ENCODE results near the gene SPAG17.

Gene SPAG17

DNA sequence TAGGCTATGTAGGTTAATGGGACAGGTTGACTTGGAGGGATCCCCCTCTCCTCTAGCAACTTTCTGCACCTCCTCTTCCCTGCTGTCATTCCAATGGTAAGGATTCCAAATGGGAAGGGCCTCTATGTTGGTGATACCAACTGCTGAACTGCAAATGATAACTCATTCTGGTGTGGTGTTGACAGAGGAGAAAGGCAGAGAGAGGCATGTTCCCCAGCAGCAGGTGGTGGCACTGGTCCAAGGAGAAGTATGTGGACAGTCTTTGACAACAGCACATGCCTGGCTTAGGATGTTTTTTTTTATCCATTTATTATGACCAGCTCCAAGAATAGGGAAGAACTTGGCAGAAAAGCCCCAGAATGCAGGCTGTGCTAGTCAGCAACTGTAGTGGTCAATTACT, 19.6 kb upstream of the SPAG17 start (continued):
- TF ChIP-seq, protein P1, sequence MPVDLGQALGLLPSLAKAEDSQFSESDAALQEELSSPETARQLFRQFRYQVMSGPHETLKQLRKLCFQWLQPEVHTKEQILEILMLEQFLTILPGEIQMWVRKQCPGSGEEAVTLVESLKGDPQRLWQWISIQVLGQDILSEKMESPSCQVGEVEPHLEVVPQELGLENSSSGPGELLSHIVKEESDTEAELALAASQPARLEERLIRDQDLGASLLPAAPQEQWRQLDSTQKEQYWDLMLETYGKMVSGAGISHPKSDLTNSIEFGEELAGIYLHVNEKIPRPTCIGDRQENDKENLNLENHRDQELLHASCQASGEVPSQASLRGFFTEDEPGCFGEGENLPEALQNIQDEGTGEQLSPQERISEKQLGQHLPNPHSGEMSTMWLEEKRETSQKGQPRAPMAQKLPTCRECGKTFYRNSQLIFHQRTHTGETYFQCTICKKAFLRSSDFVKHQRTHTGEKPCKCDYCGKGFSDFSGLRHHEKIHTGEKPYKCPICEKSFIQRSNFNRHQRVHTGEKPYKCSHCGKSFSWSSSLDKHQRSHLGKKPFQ (tag by site-specific recombination; IDR thresholded peaks at IDR 0.05) = no peak
- TF ChIP-seq ZNF433 (tag by site-specific recombination; IDR thresholded peaks at IDR 0.05; ENCODE audit: low read depth) (no peak), ZNF292 (tag by site-specific recombination; IDR thresholded peaks at IDR 0.05; ENCODE audit: borderline replicate concordance, low read depth) (no peak)
- TF ChIP-seq, protein P2, sequence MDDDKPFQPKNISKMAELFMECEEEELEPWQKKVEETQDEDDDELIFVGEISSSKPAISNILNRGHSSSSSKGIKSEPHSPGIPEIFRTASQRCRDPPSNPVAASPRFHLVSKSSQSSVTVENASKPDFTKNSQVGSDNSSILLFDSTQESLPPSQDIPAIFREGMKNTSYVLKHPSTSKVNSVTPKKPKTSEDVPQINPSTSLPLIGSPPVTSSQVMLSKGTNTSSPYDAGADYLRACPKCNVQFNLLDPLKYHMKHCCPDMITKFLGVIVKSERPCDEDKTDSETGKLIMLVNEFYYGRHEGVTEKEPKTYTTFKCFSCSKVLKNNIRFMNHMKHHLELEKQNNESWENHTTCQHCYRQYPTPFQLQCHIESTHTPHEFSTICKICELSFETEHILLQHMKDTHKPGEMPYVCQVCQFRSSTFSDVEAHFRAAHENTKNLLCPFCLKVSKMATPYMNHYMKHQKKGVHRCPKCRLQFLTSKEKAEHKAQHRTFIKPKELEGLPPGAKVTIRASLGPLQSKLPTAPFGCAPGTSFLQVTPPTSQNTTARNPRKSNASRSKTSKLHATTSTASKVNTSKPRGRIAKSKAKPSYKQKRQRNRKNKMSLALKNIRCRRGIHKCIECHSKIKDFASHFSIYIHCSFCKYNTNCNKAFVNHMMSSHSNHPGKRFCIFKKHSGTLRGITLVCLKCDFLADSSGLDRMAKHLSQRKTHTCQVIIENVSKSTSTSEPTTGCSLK (tag by site-specific recombination; IDR thresholded peaks at IDR 0.05) = no peak

DNA sequence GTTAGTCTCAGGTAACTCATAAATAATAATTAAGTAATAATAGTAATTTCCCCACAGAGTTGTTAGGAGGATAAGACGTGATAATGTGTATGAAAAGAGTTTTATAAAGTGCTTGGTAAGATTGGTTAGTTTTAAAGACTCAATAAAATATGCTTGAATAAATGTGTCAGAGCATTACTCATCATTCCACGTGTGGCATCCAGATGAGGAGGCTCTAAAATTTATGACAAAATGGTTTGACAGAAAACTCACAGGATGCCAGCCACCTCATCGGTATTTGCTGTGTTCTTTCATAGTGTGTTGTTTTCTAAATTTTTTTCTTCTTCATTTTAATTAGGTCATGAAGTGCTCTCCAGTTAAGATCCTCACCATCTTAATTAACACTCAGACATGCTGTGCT, 19.1 kb upstream of the SPAG17 start:
- Histone ChIP-seq H3K4me1 (ENCODE audit: control insufficient read depth, insufficient read depth, low read length) (no peaks in the 10 kb centered on the region), H3K4me3 (ENCODE audit: low read depth, low read length) (no peak overlapping the region), H3K27ac (ENCODE audit: extremely low read depth, low read depth, low read length) (no peak overlapping the region), H3K36me3 (ENCODE audit: control insufficient read depth in 2 of 2, insufficient read depth in 1 of 2, low read length in 2 of 2) (no peaks in the 10 kb centered on the region), H3K9me3 (ENCODE audit: control insufficient read depth, insufficient read depth, low read depth, low read length) (no peaks in the 10 kb centered on the region)
- TF ChIP-seq, protein P3, sequence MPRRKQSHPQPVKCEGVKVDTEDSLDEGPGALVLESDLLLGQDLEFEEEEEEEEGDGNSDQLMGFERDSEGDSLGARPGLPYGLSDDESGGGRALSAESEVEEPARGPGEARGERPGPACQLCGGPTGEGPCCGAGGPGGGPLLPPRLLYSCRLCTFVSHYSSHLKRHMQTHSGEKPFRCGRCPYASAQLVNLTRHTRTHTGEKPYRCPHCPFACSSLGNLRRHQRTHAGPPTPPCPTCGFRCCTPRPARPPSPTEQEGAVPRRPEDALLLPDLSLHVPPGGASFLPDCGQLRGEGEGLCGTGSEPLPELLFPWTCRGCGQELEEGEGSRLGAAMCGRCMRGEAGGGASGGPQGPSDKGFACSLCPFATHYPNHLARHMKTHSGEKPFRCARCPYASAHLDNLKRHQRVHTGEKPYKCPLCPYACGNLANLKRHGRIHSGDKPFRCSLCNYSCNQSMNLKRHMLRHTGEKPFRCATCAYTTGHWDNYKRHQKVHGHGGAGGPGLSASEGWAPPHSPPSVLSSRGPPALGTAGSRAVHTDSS (tag by site-specific recombination; IDR thresholded peaks at IDR 0.05) = no peak
- TF ChIP-seq ZNF274 (IDR thresholded peaks at IDR 0.05; ENCODE audit: low read length) = no peak
- TF ChIP-seq ZNF274 (tag by site-specific recombination; IDR thresholded peaks at IDR 0.05; ENCODE audit: borderline replicate concordance) = no peak
- no peak for TF ChIP-seq ZSCAN30 (tag by site-specific recombination; IDR thresholded peaks at IDR 0.05)
- TF ChIP-seq ZNF791 (tag by site-specific recombination; IDR thresholded peaks at IDR 0.05) = no peak
- TF ChIP-seq ZNF175 (tag by site-specific recombination; IDR thresholded peaks at IDR 0.05) = no peak
- no peak for TF ChIP-seq ZIC2 (tag by site-specific recombination; IDR thresholded peaks at IDR 0.05)
- TF ChIP-seq SP7 (tag by site-specific recombination; IDR thresholded peaks at IDR 0.05) = no peak
- no peak for TF ChIP-seq ZNF202 (tag by site-specific recombination; IDR thresholded peaks at IDR 0.05; ENCODE audit: borderline replicate concordance)
- TF ChIP-seq ZNF501 (tag by site-specific recombination; IDR thresholded peaks at IDR 0.05) = no peak
- TF ChIP-seq KLF8 (tag by site-specific recombination; IDR thresholded peaks at IDR 0.05) = no peak
- no peak for TF ChIP-seq ZNF624 (tag by site-specific recombination; IDR thresholded peaks at IDR 0.05)
- CTCF ChIA-PET = no interaction called here
- POLR2A ChIA-PET = no interaction called here

DNA sequence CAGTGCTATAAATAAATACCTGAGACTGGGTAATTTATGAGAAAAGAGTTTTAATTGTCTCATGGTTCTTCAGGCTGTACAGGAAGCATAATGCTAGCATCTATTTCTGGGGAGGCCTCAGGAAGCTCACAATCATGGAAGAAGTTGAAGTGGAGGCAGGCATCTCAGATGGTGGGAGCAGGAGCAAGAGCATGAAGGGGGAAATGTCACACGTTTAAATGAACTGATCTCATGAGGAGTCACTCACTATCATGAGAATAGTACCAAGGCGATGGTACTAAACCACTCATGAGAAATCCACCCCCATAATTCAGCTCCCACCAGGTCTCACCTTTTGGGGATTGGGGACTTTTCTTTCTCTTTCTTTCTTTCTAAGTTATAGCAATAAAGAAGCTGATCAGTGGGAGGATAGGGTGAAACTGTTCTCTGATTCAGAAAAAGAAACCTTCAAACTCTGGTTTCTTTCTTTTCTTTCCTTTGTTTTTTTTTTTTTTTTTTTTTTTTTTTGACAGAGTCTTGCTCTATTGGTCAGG, 17.1 kb upstream of the SPAG17 start:
- ChIA-PET POLR2A (interaction anchor here (0.6 kb wide), 1 partner anchor 939 kb away, joined by 3 read pairs; no protein-coding TSS in a partner anchor), CTCF (no interaction called here)
- no peaks in the 10 kb centered on the region for H3K9me3 ChIP-seq (ENCODE audit: control insufficient read depth, insufficient read depth, low read depth, low read length)
- H3K4me1 ChIP-seq (ENCODE audit: control insufficient read depth, insufficient read depth, low read length) = no peaks in the 10 kb centered on the region
- no peaks in the 10 kb centered on the region for H3K36me3 ChIP-seq (ENCODE audit: control insufficient read depth in 2 of 2, insufficient read depth in 1 of 2, low read length in 2 of 2)
- no peak overlapping the region for H3K4me3 ChIP-seq (ENCODE audit: low read depth, low read length)
- no peak overlapping the region for H3K27ac ChIP-seq (ENCODE audit: extremely low read depth, low read depth, low read length)
- TF ChIP-seq ZNF626 (tag by site-specific recombination; IDR thresholded peaks at IDR 0.05) = no peak
- TF ChIP-seq GLIS2 (tag by site-specific recombination; IDR thresholded peaks at IDR 0.05) = no peak
- no peak for TF ChIP-seq ZNF510 (tag by site-specific recombination; IDR thresholded peaks at IDR 0.05; ENCODE audit: insufficient replicate concordance)
- TF ChIP-seq KLF10 (tag by site-specific recombination; IDR thresholded peaks at IDR 0.05) = no peak
- TF ChIP-seq, protein P4, sequence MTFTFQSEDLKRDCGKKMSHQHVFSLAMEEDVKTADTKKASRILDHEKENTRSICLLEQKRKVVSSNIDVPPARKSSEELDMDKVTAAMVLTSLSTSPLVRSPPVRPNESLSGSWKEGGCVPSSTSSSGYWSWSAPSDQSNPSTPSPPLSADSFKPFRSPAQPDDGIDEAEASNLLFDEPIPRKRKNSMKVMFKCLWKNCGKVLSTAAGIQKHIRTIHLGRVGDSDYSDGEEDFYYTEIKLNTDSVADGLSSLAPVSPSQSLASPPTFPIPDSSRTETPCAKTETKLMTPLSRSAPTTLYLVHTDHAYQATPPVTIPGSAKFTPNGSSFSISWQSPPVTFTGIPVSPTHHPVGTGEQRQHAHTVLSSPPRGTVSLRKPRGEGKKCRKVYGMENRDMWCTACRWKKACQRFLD (tag by site-specific recombination; IDR thresholded peaks at IDR 0.05) = no peak
- TF ChIP-seq, protein P5, sequence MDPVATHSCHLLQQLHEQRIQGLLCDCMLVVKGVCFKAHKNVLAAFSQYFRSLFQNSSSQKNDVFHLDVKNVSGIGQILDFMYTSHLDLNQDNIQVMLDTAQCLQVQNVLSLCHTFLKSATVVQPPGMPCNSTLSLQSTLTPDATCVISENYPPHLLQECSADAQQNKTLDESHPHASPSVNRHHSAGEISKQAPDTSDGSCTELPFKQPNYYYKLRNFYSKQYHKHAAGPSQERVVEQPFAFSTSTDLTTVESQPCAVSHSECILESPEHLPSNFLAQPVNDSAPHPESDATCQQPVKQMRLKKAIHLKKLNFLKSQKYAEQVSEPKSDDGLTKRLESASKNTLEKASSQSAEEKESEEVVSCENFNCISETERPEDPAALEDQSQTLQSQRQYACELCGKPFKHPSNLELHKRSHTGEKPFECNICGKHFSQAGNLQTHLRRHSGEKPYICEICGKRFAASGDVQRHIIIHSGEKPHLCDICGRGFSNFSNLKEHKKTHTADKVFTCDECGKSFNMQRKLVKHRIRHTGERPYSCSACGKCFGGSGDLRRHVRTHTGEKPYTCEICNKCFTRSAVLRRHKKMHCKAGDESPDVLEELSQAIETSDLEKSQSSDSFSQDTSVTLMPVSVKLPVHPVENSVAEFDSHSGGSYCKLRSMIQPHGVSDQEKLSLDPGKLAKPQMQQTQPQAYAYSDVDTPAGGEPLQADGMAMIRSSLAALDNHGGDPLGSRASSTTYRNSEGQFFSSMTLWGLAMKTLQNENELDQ (tag by site-specific recombination; IDR thresholded peaks at IDR 0.05; ENCODE audit: low read depth) = no peak
- TF ChIP-seq ZNF19 (tag by site-specific recombination; IDR thresholded peaks at IDR 0.05; ENCODE audit: low read depth) = no peak
- TF ChIP-seq ZNF112 (tag by site-specific recombination; IDR thresholded peaks at IDR 0.05) = no peak
